ENCODE measurements around the gene WASF1. TPM values are rescaled to one million over a fixed set of nuclear protein-coding genes. Genes with fewer than 3 reads are reported as not detected.
"Not testable (repeated sequence)": the region's sequence is repeated elsewhere in the genome, so short reads cannot be mapped to it uniquely, and the experiment has no call there.

The WASF1 gene
- total RNA-seq, 1 experiment from 2014 or later = 2.6 TPM

DNA sequence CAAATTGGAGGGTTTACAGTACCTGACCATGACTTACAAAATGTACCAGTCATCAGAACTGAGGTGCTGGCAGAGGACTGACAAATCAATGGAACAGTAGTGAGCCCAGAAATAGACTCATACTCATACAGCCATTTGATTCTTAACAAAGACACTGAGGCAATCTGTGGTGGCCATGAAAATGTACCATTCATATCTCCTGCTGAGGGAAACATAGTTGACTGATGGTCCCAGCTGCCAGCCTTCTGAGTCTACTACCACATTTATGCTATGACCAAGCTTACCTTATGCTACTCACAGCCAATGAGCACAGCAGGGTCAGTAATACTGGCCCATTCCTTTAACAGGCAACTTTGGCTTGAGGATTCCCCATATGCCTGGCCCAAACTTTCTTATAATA is 88.6 kb downstream of the WASF1 start:
- no peak for DNase-seq (ENCODE audit: low spot score)

DNA sequence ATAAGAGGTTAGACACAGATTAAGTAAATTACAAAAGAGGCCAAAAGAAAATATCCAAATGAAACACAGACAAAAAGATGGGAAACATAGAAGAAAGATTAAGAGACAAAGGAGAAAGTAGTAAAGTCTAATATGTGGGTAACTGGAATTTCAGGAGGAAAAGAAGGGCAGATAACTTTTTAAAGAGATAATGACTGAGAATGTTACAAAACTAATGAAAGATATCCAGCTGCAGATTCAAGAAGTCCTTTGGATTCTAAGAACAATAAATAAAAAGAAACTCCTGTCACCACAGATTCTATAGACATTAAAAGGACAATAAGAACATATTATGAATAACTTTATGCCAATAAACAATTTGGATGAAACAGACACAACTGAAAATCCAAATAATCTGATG is 90.1 kb downstream of the WASF1 start:
- no peak for DNase-seq (ENCODE audit: low spot score)

DNA sequence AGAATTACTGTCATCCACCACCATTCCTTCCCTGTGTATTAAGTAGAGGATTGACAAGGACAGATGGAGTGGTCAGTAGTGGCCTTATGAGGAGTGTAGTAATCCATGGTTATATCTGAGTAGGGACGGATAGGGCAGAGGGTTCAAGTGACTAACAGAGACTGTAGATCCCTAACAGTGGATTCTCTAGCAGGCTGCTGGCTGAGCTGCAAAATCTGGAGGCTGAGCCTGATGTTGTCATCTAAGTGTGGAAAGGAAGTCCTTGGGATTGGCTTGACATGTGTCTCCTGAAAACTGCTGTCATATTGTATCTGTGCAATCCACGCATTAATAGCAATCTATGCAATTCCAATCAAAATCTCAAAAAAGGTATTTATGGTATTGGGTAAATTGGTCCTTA is 94.2 kb downstream of the WASF1 start:
- no peak for DNase-seq (ENCODE audit: low spot score)

DNA sequence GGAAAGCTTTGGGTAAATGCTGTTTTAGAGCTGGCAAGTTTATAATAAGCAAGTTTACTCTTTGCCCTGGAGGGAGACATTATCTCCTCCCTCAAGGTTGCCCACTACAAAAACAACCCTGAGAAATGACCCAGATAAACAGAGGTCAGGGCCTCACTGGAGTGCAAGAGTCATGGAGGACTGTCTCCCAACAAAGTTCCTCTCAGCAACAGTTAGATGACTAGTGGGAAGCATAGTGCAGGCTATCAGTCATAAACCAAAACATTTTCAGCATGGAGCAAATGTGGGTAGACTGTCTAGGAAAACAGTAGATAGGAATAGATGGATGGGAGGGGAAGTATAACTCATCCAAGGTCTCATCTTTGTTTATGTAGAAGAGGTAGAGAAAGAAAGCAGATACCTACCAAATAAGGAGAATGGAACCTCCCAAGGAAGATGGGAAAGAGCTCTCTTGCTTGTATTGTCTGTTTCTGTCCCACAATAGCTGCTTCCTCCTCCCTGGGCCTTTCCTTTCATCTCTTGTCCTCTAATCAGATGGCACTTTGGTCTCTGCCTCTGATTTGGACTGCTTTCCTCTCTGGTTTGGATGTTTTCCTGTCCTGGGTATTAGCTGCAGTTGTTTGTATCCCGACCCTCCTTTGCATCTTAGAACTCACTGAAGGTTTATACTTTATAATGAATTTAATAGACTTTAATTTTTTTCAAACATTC is 95.4 kb downstream of the WASF1 start:
- DNase-seq (ENCODE audit: low spot score) = no peak

DNA sequence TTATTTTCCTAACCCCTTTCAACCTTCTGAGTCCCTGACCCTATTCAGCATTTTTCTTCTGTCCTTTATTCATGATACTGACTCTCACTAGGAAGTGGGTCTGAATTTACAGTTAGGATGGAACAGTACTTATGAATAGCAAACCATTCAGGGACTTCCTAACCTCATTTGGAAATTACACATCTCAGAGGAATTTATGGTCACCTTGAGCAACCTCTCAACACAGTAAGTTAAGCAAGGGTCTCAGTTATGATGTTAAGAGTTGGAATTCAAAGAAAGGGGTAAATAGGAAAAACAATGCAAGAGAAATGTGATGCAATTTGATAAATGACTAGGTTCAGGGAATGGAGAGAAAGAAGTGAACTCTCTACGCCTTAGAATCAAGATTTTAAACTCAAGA is 104.1 kb downstream of the WASF1 start:
- DNase-seq (ENCODE audit: low spot score) = no peak

DNA sequence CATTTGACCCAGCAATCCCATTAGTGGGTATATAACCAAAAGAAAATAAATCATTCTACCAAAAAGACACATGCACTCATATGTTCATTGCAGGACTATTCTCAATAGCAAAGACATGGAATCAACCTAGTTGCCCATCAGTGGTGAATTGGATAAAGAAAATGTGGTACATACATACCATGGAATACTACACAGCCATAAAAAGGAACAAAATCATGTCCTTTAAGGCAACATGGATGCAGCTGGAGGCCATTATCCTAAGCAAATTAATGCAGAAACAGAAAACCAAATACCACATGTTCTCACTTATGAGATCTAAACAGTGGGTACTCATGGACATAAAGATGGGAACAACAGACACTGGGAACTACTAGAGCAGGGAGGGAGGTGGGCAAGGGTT is 106.0 kb downstream of the WASF1 start:
- DNase-seq (ENCODE audit: low spot score) = not testable (repeated sequence)

DNA sequence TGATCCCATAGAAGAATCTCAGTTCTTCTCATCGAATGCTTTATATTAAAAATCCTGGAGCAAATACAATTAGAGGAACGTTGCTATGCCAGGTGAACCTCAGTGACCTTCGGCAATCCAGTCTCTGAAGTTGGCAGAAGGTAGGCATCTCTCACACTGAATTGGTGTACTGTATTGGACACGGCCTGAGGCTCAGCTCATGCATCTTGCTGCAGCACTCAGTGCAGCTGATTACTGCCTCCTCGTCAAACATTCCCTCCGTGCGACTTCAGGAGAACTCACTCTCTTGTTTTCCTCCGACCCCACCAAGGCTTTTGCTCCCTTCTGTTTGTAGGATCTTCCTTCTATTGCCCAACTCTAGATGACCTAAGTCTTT is 110.9 kb downstream of the WASF1 start:
- DNase-seq (ENCODE audit: low spot score) = no peak

DNA sequence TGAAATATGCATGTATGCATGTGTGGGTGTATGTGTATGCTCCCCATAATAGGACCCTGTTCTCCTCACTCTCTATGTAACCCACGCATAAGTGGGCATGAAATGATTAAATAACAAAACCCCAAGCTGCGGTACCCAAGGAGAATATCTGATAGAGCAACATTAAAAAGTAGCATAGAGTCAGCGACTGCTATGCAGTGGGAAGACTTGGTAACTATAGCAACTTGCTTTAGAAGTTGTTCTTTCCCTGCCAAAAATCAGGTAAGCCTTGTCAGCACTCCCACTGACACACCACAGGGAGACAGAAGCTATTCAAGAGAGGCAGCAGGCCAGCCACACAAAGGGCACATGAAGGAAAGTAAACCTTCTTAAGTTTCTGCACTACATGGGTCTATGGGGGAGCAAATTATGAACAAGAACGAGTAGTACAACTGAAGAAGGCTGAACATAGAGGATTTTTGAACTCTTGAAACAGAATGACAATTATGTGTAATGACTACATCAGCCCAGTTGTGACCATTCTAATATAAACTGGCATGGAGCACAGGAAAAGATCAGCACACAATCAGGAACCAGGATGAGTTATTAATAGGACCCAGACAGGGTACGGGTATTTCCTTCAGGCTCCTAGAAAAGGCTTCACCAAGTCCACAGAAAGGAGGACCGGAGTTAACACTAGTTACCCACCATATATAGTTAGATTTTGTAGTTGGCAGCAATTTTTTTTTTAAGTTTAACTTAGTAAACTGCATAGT is 111.5 kb downstream of the WASF1 start:
- DNase-seq (ENCODE audit: low spot score) = no peak

DNA sequence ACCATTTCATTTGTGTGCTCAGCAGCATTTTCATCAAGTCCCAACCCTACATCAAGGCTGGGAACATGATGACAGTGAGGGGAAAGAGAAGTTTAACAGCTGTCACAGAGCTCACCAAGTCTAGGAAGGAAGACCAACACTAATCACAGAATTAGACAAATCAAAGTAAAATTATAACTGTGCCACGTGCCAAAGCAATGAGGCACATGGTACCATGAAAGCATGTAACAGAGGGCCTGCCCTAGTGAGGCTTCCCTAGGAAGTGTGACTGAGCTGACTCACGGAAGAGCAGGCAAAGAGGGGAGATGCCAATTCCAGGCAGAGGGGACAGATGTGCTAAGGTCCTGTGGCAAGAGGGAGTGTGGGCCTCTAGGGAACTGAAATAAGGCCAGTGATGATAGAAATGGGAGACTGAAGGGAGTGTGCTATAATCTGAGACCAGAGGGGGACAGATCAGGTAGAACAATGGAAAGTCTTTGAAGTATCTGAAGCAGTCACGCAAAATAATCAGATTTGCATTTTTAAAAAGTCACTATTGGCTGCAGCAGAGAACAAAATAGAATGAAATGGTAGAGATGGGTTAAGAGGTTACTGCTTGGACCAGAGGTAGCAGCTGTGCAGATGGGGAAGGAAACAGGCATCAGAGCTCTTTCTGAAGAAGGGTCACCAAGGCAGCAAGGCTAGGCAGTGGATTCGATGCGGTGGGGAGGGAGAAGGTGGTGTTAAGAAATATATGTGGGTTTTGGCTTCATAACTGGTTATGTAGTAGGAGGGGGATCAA is 114.5 kb downstream of the WASF1 start:
- no peak for DNase-seq (ENCODE audit: low spot score)

DNA sequence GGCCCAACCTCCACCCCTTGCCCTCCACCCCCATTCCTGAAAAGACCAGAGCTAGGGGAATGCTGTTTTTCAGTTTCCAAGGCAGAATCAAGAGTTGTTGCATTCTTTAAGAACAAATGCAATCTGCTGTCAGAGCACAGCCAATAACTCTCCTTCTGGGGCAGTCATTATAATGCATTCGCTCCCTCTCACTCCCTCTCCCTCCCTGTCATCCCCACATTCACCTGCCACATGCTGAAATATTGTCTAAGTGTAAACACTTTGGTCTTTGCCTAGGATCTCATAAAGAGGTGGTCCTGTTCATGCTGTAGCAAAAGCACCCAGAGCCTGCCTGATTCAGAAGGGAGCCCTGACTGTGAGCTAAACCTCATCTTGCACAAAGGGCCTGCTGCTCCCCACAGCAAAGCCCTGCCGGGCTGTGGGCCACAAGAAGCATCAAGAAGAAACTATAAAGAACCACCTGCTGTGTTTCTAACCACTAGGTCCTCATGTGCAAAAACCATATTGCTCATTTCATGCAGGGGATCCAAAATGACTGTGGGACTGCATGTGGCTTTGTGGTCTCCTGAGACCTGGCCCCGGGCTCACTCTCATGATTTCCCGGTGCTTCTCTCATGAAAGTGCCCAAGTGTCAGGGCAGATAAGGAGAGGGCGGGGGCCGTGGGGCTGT is 115.7 kb downstream of the WASF1 start:
- DNase-seq (ENCODE audit: low spot score) = no peak

DNA sequence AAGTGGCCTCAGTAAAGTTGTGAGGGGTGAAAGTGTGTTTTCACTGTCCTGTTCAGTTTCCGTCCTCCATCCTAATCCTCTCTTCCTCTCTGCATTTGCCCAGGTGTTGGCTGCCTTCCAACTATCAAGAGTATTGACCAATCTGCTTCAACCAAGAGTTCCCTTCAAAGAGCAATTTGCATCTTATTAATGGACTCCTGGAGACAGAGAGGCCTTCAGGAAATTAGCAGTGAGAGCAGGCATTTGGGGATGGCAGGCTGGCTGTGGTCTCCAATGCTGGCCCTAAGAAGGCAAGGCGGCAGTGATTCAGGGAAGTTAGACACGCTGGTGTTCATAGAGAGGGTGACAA is 124.1 kb downstream of the WASF1 start:
- DNase-seq (ENCODE audit: low spot score) = no peak

DNA sequence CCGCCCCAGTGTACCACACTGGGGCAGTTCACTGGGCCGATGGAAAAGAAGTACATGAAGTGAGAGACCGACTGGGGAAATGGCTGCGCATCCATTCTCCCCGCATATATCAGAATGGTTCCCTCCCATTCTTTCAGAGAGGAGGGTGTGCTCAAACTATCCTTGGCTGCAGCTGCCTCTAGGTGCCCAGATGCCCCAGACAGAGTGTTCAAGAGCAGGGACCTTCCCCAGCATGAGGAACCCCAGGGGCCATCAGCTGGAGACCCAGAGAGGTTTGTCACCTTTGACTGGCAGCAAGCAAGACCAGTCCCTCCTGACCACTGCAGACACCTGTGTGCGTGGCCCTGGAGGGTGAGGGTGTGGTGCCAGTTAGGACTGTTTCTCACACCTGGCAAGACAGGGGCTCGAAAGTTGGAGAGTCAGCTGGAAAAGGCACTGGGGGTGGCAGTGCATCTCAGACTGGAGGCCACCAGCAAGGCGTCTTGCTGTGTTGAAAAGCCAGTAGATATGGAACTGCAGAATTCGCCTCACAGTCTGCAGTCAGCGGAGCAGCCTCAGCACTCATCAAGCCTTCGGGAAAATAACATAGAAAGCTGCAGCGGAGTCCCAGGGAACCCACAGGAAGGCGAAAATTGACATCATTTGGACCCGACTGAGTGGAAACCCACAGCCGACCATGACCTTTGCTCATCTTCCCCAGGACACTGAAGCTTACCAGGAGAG is 124.6 kb downstream of the WASF1 start:
- no peak for DNase-seq (ENCODE audit: low spot score)

DNA sequence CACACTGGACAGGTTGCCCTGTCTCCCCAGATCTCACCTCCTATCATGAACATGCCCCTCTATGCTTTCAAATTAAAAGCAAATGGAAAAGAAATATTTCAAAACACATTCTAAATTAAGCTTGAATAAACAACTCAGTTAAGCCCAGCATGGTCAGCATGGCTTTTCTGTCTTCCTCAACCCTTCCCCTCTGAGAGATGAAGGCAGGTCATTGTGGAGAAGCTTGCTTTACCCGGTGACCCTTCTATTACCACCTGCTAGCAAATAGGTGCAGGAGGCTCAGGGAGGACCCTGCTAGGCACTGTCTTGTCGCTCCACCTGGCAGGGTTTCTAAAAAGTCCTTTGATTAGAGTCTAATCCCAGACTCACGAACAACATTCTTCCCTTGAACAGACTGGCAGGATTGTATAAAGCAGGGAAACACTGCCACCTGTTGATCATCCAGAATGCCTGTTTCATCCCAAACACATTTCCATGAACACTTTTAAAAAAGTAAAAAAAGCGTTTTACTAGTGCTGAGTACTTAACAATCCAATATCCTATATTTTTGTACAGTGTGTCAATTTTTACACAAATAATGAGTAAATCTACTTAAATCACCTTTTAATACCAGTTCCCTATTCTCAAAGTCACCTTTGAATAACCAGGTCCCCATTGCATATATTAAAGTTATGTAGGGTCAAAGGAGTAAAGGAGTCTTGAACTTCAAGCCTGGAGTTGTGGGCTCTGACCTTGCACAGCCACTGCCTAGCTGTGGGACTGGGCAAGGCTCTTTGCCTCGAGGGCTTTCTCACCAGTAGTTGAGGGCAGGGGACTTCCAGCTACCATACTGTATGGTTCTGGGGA is 125.9 kb downstream of the WASF1 start:
- DNase-seq (ENCODE audit: low spot score) = peak; percentile 60

DNA sequence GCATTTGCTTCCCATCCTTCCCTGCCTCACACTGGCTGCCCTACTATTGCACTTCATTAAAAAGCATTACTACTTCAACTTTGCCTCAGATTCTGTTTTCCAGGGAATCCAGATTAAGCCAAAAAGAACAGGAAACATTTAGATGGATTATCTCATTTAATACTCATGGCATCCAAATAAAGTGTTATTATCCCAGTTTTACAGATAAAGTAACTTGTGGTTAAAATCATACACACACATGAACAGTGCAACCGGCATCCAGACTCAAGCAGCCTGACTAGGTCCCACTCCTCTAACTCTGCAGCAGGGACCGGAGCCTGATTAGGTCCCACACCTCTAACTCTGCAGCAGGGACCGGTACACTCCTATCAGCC is 129.0 kb downstream of the WASF1 start:
- DNase-seq (ENCODE audit: low spot score) = no peak

Other genes starting within 250 kb of the WASF1 start
- not detected in 2 replicates for gene GPR6, start 201.4 kb downstream of the WASF1 start, total RNA-seq (2014; rRNA removed; shearing (Covaris generic))
- gene CDC40, start 757 bp upstream of the WASF1 start, total RNA-seq (2014; rRNA removed; shearing (Covaris generic)) = 7.3 and 8.9 TPM in 2 replicates
- not detected in 2 replicates for gene METTL24, start 178.7 kb upstream of the WASF1 start, total RNA-seq (2014; rRNA removed; shearing (Covaris generic))
- not detected in 2 replicates for gene DDO, start 235.9 kb upstream of the WASF1 start, total RNA-seq (2014; rRNA removed; shearing (Covaris generic))

Data from HT-29 (cell line).